ENCODE results near the gene THRAP3. TPM values are rescaled to one million over a fixed set of nuclear protein-coding genes. Genes with fewer than 3 reads are reported as not detected.

THRAP3 gene
- total RNA-seq, 1 experiment from 2014 or later: 97.5 TPM

- H3K27me3 Mint-ChIP-seq (ENCODE audit: unreplicated experiment): no peaks in the 10 kb centered on the region
- CTCF ChIA-PET: interaction anchor here (0.5 to 1.4 kb wide), 11 partner anchors 12 to 180 kb away, joined by 3 to 17 read pairs (median 5); partner anchors contain the start of genes SH3D21 and TRAPPC3
- H3K9me3 Mint-ChIP-seq (ENCODE audit: low read depth, unreplicated experiment): no peaks in the 10 kb centered on the region
- H3K4me3 Mint-ChIP-seq (ENCODE audit: low read depth, unreplicated experiment): no peak overlapping the region
- peaks cover 7% of the 10 kb centered on the region for H3K4me1 Mint-ChIP-seq (ENCODE audit: low read depth, unreplicated experiment)
- TF ChIP-seq CTCF (IDR thresholded peaks at IDR 0.05; ENCODE audit: unreplicated experiment): peak; percentile 55
- no TSS peak for BruUV-seq (replicated peaks)
- peaks cover 60% of the 10 kb centered on the region for H3K36me3 Mint-ChIP-seq (ENCODE audit: insufficient read depth, unreplicated experiment)
- H3K27ac Mint-ChIP-seq (ENCODE audit: unreplicated experiment): no peak overlapping the region
- peak; percentile 65 for DNase-seq
- intact Hi-C loops (cut with micrococcal nuclease; ENCODE audit: unreplicated experiment): loop anchor here (2.0 to 10.0 kb wide), 3 partner anchors 61 to 185 kb away; partner anchors contain the start of genes THRAP3 and TRAPPC3
These were observed 61.3 kb downstream of the THRAP3 start for GRCh38 chr1:36285443-36286101.

- H3K27me3 Mint-ChIP-seq (ENCODE audit: unreplicated experiment): no peaks in the 10 kb centered on the region
- no peak overlapping the region for H3K4me3 Mint-ChIP-seq (ENCODE audit: low read depth, unreplicated experiment)
- DNase-seq: no peak
- no peak overlapping the region for H3K27ac Mint-ChIP-seq (ENCODE audit: unreplicated experiment)
- TSS peak; percentile 42 for BruUV-seq (replicated peaks)
- no peaks in the 10 kb centered on the region for H3K9me3 Mint-ChIP-seq (ENCODE audit: low read depth, unreplicated experiment)
- CTCF ChIA-PET: no interaction called here
- H3K4me1 Mint-ChIP-seq (ENCODE audit: low read depth, unreplicated experiment): peaks cover 14% of the 10 kb centered on the region
- peaks cover 71% of the 10 kb centered on the region for H3K36me3 Mint-ChIP-seq (ENCODE audit: insufficient read depth, unreplicated experiment)
- TF ChIP-seq CTCF (IDR thresholded peaks at IDR 0.05; ENCODE audit: unreplicated experiment): no peak
- intact Hi-C loops (cut with micrococcal nuclease; ENCODE audit: unreplicated experiment): loop anchor here (5.0 to 10.0 kb wide), 2 partner anchors 62 to 140 kb away; partner anchors contain the start of genes THRAP3 and TRAPPC3
These were observed 62.6 kb downstream of the THRAP3 start for GRCh38 chr1:36286802-36287201.

GRCh38 chr1:36287595-36287994, 63.4 kb downstream of the THRAP3 start:
- H3K36me3 Mint-ChIP-seq (ENCODE audit: insufficient read depth, unreplicated experiment): peaks cover 73% of the 10 kb centered on the region
- H3K4me1 Mint-ChIP-seq (ENCODE audit: low read depth, unreplicated experiment): peaks cover 14% of the 10 kb centered on the region
- H3K27me3 Mint-ChIP-seq (ENCODE audit: unreplicated experiment): no peaks in the 10 kb centered on the region
- CTCF ChIA-PET: interaction anchor here (1.0 kb wide), 1 partner anchor 138 kb away, joined by 4 read pairs; no protein-coding TSS in a partner anchor
- no peak overlapping the region for H3K4me3 Mint-ChIP-seq (ENCODE audit: low read depth, unreplicated experiment)
- no peak for DNase-seq
- no TSS peak for BruUV-seq (replicated peaks)
- intact Hi-C loops (cut with micrococcal nuclease; ENCODE audit: unreplicated experiment): loop anchor here (5.0 to 10.0 kb wide), 2 partner anchors 63 to 140 kb away; partner anchors contain the start of genes THRAP3 and TRAPPC3
- H3K27ac Mint-ChIP-seq (ENCODE audit: unreplicated experiment): no peak overlapping the region
- no peak for TF ChIP-seq CTCF (IDR thresholded peaks at IDR 0.05; ENCODE audit: unreplicated experiment)
- no peaks in the 10 kb centered on the region for H3K9me3 Mint-ChIP-seq (ENCODE audit: low read depth, unreplicated experiment)

GRCh38 chr1:36295390-36295789, 71.1 kb downstream of the THRAP3 start:
- H3K36me3 Mint-ChIP-seq (ENCODE audit: insufficient read depth, unreplicated experiment): peaks cover 71% of the 10 kb centered on the region
- intact Hi-C loops (cut with micrococcal nuclease; ENCODE audit: unreplicated experiment): loop anchor here (5.0 kb wide), 1 partner anchor 143 kb away; no protein-coding TSS in a partner anchor

More at GRCh38 chr1:36295390-36295789, 71.1 kb downstream of the THRAP3 start:
- CTCF ChIA-PET: interaction anchor here (0.7 kb wide), 1 partner anchor 146 kb away, joined by 3 read pairs; the partner anchor contains the start of gene TRAPPC3
- Mint-ChIP-seq H3K4me3 (ENCODE audit: low read depth, unreplicated experiment) (no peak overlapping the region), H3K4me1 (ENCODE audit: low read depth, unreplicated experiment) (peaks cover 20% of the 10 kb centered on the region), H3K27ac (ENCODE audit: unreplicated experiment) (peak overlapping the region; percentile 72), H3K9me3 (ENCODE audit: low read depth, unreplicated experiment) (no peaks in the 10 kb centered on the region), H3K27me3 (ENCODE audit: unreplicated experiment) (no peaks in the 10 kb centered on the region)
- DNase-seq: no peak
- no TSS peak for BruUV-seq (replicated peaks)
- TF ChIP-seq CTCF (IDR thresholded peaks at IDR 0.05; ENCODE audit: unreplicated experiment): no peak

Data from Calu3 (cell line).